HG03520 (cell line): ENCODE results near the gene SNTG2.

ENCODE experiments used
- ATAC-seq: cut with Tn5 transposase; IDR thresholded peaks from one replicate; pipeline ENCODE4 v1.9.1; 2021; ENCODE audit warnings: mild to moderate bottlenecking, moderate library complexity; ENCODE audit not compliant: unreplicated experiment

SNTG2 gene

GRCh38 chr2:1046067-1046466, 95.4 kb downstream of the SNTG2 start:
- ATAC-seq, result no peak

- no peak for ATAC-seq
Observed at GRCh38 chr2:1047485-1047884, 96.8 kb downstream of the SNTG2 start.

- ATAC-seq, result no peak
Observed at GRCh38 chr2:1049691-1050090, 99.0 kb downstream of the SNTG2 start.

DNA sequence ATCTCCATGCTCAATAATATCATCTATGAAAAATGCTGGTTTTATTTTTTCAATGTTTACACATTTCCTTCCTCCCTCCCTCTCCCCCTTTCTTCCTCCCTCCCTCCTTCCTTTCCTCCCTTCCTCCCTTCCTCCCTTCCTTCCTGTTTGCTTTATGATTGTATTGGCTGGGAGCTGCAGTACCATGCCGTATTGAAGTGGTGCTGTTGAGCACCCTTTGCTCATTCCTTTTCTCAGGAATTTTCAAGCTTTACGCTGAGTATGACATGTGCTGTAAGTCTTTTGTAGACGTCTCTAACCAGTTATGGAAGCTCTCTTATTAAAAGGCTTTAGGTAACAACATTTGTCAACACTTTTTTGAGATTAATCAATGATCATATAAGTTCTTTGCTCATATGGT, 100.4 kb downstream of the SNTG2 start:
- ATAC-seq, result no peak

GRCh38 chr2:1052771-1053191, 102.1 kb downstream of the SNTG2 start:
- no peak for ATAC-seq

DNA sequence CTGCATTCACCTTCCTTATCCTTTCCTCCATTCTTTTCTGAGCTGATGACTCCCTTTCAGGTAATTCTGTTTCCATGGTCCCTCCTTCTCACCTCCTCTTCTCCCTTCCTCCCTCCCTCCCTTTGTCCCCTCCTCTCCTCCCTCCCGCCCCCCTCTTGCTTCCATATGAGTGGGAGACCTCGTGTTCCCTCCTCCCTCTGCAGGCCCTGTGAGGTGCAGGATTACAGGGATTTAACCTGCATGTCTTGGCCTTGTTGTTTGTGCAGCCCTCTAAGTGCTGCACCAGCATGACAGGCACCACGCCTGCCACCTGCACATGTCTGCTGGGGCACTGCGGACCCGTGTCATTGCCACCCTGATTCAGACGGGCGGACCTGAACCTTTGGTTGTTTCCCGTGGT, 103.1 kb downstream of the SNTG2 start:
- ATAC-seq, result no peak

DNA sequence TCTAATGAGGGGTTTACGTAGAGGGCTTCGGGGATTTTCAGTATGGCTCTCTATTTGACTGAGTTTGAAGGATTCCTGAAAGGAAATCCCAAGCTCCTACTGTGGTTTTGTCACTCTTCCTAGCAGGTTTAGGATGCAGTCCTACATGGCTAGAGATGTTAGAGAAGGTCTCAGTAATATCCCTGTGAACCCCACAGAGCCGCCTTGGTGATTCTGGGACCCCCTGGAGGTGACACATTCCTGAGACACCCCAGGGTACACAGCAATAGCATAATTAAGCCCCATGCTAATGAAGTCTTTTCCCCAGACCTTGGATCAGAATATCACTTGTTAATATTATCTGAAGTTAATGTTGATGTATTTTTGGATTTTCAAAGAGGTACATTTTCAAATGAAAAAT, 103.8 kb downstream of the SNTG2 start:
- no peak for ATAC-seq

GRCh38 chr2:1055014-1055595, 104.5 kb downstream of the SNTG2 start:
- no peak for ATAC-seq

DNA sequence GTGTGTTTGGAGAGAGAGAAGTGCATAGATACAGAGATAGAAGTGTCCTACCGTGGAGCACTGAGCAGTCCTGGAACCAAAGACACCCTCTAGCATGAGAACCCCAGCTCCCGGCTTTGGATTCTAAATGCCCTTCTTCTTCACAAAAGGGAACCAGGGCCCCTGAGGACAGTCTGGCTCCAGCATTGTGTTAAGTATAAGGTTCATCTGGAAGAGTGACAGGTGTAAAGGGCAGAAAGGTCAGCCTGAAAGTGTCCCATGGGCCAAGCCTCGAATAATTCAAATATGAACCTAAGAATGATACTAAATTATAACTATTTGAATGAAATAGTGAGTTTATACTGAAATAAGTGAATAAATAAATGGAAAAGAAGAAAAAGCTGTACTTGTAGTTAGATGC, 109.7 kb downstream of the SNTG2 start:
- no peak for ATAC-seq

GRCh38 chr2:1060987-1061386, 110.3 kb downstream of the SNTG2 start:
- ATAC-seq, result no peak

DNA sequence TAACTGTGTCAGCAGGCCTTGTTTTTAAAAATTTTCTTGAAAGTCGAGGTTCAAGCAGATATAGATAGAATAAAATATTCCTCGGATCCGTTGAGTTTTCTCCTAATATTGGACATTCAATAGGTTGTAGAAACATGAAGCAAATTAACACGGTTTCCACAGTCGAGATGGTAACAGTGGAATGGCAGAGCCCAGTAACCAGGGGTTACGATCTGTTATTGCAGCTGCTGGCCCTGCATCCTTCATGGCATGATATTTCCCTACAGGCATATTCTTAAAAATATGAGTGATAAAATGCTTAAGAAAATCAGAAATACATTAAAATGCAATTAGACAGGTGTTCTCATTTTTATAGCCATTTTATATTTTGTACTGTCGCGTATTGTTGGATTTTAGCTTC, 117.6 kb downstream of the SNTG2 start:
- ATAC-seq, result no peak

DNA sequence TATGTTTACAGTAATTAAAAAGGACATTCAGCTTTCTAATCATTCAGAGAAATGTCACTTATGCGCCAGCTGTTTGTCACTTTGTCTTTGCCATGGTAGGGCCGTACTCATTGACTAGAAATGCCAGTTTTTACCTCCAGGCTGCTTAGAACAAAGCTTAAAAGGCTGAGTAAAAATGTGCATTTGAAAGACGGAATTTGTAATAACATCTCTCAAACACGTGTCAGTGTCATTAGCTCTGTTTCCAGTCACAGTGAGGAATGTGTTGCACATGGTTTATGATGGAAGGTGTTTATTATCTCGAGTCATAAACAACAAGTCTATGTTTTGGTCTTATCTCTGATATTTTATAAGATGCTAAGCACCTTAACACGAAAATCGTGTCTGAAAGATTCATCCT, 118.2 kb downstream of the SNTG2 start:
- ATAC-seq, result no peak

- no peak for ATAC-seq
Observed at GRCh38 chr2:1069847-1070246, 119.2 kb downstream of the SNTG2 start.

- no peak for ATAC-seq
Observed at GRCh38 chr2:1070601-1071000, 120.0 kb downstream of the SNTG2 start.

DNA sequence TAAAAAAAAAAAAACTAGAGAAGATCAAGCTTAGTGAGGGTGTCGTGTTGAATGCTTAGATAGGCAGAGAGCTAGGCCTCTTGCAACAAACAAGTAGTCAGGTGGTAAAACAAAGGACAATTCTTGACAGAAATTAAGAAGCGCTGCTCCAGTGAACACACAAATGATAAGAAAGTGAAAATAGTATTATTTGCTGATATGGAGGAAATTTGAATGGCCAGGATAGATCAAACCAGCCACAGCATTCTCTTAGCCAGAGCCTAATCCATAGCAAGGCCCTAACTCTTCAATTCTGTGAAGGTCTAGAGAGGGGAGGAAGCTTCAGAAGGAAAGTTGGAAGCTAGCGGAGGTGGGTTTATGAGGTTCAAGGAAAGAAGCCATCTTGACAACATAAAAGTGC, 121.0 kb downstream of the SNTG2 start:
- no peak for ATAC-seq

- ATAC-seq, result no peak
Observed at GRCh38 chr2:1072250-1072649, 121.6 kb downstream of the SNTG2 start.

- no peak for ATAC-seq
Observed at GRCh38 chr2:1077911-1078310, 127.3 kb downstream of the SNTG2 start.

GRCh38 chr2:1078326-1078725, 127.7 kb downstream of the SNTG2 start:
- no peak for ATAC-seq

GRCh38 chr2:1079873-1080799, 129.5 kb downstream of the SNTG2 start:
- ATAC-seq, result no peak

GRCh38 chr2:1081451-1082225, 131.0 kb downstream of the SNTG2 start:
- ATAC-seq, result no peak

DNA sequence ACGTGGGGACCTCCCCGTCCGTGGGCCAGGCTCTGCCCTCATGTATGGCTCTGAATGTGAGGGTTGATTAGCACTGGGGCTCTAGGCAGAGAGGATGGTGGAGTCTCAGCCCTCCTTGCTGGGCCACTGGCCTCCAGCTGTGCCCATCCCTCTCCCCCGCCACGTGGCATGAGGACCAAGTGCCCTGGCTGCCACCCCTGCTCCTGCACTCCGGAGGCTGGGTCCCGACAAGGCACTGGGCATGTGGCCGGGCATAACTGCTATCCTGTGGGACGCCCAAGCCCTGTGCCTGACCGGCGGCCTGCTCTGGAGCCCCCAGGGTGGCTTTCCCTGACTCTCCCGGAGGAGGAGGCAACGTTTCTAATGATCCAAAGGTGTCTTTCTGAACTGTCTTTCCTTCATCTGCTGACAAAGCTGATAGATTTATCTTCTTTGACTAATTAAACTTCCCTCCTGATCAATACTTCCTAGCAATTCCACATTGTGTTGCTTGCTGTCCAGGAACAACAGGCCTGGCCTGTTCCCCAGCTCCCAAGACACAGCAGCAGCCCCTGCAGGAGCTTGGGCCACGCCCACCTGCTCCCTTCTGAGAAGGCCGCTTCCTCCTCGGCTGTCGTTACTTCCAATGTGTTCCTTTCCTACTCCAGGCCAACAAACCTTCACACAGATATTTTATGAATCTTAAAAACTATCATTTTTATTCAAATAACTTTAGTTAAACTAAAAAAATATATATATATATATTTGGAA, 132.0 kb downstream of the SNTG2 start:
- no peak for ATAC-seq
